ENCODE data around the gene CHST1.
A peak's percentile ranks its signal among the peaks of the same experiment; 100 is the strongest.

CHST1 gene

GRCh38 chr11:45616802-45617549 lies 48.4 kb downstream of the CHST1 start:
- no peak for ATAC-seq
- no peaks in the 10 kb centered on the region for H3K36me3 Mint-ChIP-seq

GRCh38 chr11:45615182-45615792 lies 50.1 kb downstream of the CHST1 start:
- Mint-ChIP-seq H3K4me1 (no peaks in the 10 kb centered on the region), H3K36me3 (no peaks in the 10 kb centered on the region), H3K4me3 (no peak overlapping the region), H3K27me3 (peaks cover 47% of the 10 kb centered on the region), H3K9me3 (peaks cover 8% of the 10 kb centered on the region), H3K27ac (no peak overlapping the region)
- no peak for ATAC-seq

More at GRCh38 chr11:45616802-45617549, 48.4 kb downstream of the CHST1 start:
- peaks cover 12% of the 10 kb centered on the region for H3K9me3 Mint-ChIP-seq
- H3K4me1 Mint-ChIP-seq: no peaks in the 10 kb centered on the region
- H3K27me3 Mint-ChIP-seq: peaks cover 53% of the 10 kb centered on the region
- H3K4me3 Mint-ChIP-seq: no peak overlapping the region
- no peak overlapping the region for H3K27ac Mint-ChIP-seq

GRCh38 chr11:45614196-45614828 lies 51.1 kb downstream of the CHST1 start:
- peaks cover 3% of the 10 kb centered on the region for H3K9me3 Mint-ChIP-seq
- H3K27ac Mint-ChIP-seq: no peak overlapping the region
- no peak overlapping the region for H3K4me3 Mint-ChIP-seq

GRCh38 chr11:45610627-45611026 lies 54.8 kb downstream of the CHST1 start:
- ATAC-seq: no peak
- no peak overlapping the region for H3K27ac Mint-ChIP-seq
- H3K36me3 Mint-ChIP-seq: no peaks in the 10 kb centered on the region
- H3K9me3 Mint-ChIP-seq: peaks cover 4% of the 10 kb centered on the region
- H3K4me3 Mint-ChIP-seq: no peak overlapping the region
- peaks cover 46% of the 10 kb centered on the region for H3K27me3 Mint-ChIP-seq
- H3K4me1 Mint-ChIP-seq: no peaks in the 10 kb centered on the region

More at GRCh38 chr11:45614196-45614828, 51.1 kb downstream of the CHST1 start:
- H3K27me3 Mint-ChIP-seq: peaks cover 45% of the 10 kb centered on the region
- no peak for ATAC-seq
- H3K4me1 Mint-ChIP-seq: no peaks in the 10 kb centered on the region
- no peaks in the 10 kb centered on the region for H3K36me3 Mint-ChIP-seq

- H3K27me3 Mint-ChIP-seq: peaks cover 46% of the 10 kb centered on the region
- peaks cover 4% of the 10 kb centered on the region for H3K9me3 Mint-ChIP-seq
- ATAC-seq: no peak
- no peak overlapping the region for H3K27ac Mint-ChIP-seq
- no peaks in the 10 kb centered on the region for H3K36me3 Mint-ChIP-seq
- no peaks in the 10 kb centered on the region for H3K4me1 Mint-ChIP-seq
- no peak overlapping the region for H3K4me3 Mint-ChIP-seq
Measured at GRCh38 chr11:45609902-45610301, 55.5 kb downstream of the CHST1 start.

GRCh38 chr11:45609337-45609736 lies 56.1 kb downstream of the CHST1 start:
- Mint-ChIP-seq H3K9me3 (peaks cover 4% of the 10 kb centered on the region), H3K4me3 (no peak overlapping the region), H3K27me3 (peaks cover 46% of the 10 kb centered on the region), H3K4me1 (no peaks in the 10 kb centered on the region), H3K36me3 (no peaks in the 10 kb centered on the region), H3K27ac (no peak overlapping the region)
- no peak for ATAC-seq

- H3K4me3 Mint-ChIP-seq: no peak overlapping the region
- peaks cover 53% of the 10 kb centered on the region for H3K27me3 Mint-ChIP-seq
- H3K36me3 Mint-ChIP-seq: no peaks in the 10 kb centered on the region
- no peaks in the 10 kb centered on the region for H3K4me1 Mint-ChIP-seq
- H3K9me3 Mint-ChIP-seq: peaks cover 4% of the 10 kb centered on the region
- H3K27ac Mint-ChIP-seq: no peak overlapping the region
- no peak for ATAC-seq
Measured at GRCh38 chr11:45607995-45608394, 57.4 kb downstream of the CHST1 start.

- H3K4me3 Mint-ChIP-seq: no peak overlapping the region
- peaks cover 4% of the 10 kb centered on the region for H3K9me3 Mint-ChIP-seq
- no peaks in the 10 kb centered on the region for H3K36me3 Mint-ChIP-seq
- peaks cover 53% of the 10 kb centered on the region for H3K27me3 Mint-ChIP-seq
- ATAC-seq: no peak
- no peaks in the 10 kb centered on the region for H3K4me1 Mint-ChIP-seq
- no peak overlapping the region for H3K27ac Mint-ChIP-seq
Measured at GRCh38 chr11:45606514-45607281, 58.7 kb downstream of the CHST1 start.

- Mint-ChIP-seq H3K27ac (no peak overlapping the region), H3K36me3 (no peaks in the 10 kb centered on the region), H3K4me1 (no peaks in the 10 kb centered on the region), H3K27me3 (peaks cover 63% of the 10 kb centered on the region), H3K9me3 (peaks cover 8% of the 10 kb centered on the region), H3K4me3 (no peak overlapping the region)
- no peak for ATAC-seq
Measured at GRCh38 chr11:45605051-45605450, 60.4 kb downstream of the CHST1 start.

- Mint-ChIP-seq H3K27ac (no peak overlapping the region), H3K4me1 (no peaks in the 10 kb centered on the region), H3K36me3 (no peaks in the 10 kb centered on the region), H3K4me3 (no peak overlapping the region), H3K27me3 (peaks cover 59% of the 10 kb centered on the region), H3K9me3 (peaks cover 4% of the 10 kb centered on the region)
- peak; percentile 24 for ATAC-seq
Measured at GRCh38 chr11:45603946-45604682, 61.3 kb downstream of the CHST1 start.

- Mint-ChIP-seq H3K9me3 (peaks cover 3% of the 10 kb centered on the region), H3K27me3 (peaks cover 46% of the 10 kb centered on the region), H3K27ac (no peak overlapping the region), H3K36me3 (no peaks in the 10 kb centered on the region), H3K4me3 (no peak overlapping the region), H3K4me1 (no peaks in the 10 kb centered on the region)
- no peak for ATAC-seq
Measured at GRCh38 chr11:45599161-45599943, 66.1 kb downstream of the CHST1 start.

Measured in stimulated activated memory B cell treated with anti-CD40 and anti-IgM and Interleukin-4, amounts not matched to agents 10 μg/mL and 1 μg/mL and 100 μg/mL, for 72 hours (primary cell).